ENCODE measurements around the gene LPP.

DNA sequence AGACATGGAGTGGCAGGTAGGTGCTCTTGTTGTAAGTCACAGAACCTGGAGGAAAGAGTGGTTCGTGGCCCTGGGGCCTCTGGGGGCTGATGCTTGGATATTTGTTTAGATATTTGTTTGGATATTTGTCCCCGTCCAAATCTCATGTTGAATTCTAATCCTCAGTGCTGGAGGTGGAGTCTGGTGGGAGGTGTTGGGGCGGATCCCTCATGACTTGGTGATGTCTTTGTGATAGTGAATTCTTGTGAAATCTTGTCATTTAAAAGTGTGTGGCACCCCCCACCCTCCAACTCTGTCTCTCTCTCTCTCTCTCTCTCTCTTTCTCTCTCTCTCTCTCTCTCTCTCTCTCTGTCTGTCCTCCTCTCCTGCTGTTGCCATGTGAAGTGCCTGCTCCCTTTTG is 122.4 kb downstream of the LPP start:
- TF ChIP-seq POLR2A (IDR thresholded peaks at IDR 0.05; ENCODE audit: low read length) (no peak), GATA1 (IDR thresholded peaks at IDR 0.05; ENCODE audit: low read depth, low read length) (no peak)
